T47D (cell line): Measurements from ENCODE around the gene GOLIM4.
A peak's percentile ranks its signal among the peaks of the same experiment; 100 is the strongest.
"Not testable (repeated sequence)": the region's sequence is repeated elsewhere in the genome, so short reads cannot be mapped to it uniquely, and the experiment has no call there.

Experiments
- DNase-seq, 2 experiments: peaks; one replicate each; pipeline versions ENCODE4 v3.0.0 to v3.0.0-alpha.2; 2011 to 2012; ENCODE audit warnings: low read depth in 1 of 2, low spot score in 1 of 2
- JUND ChIP-seq: IDR thresholded peaks from 2 replicates; pipeline ENCODE4 v1.6.1; 2012; ENCODE audit warnings: low read depth
- in situ Hi-C: cut with HindIII; loops from 2 replicates; pipeline ENCODE4 v1.10.0; 2016; ENCODE audit warnings: low sequenced_read_pairs, low pct_unique_long_range_greater_than_20kb

GOLIM4 gene

DNA sequence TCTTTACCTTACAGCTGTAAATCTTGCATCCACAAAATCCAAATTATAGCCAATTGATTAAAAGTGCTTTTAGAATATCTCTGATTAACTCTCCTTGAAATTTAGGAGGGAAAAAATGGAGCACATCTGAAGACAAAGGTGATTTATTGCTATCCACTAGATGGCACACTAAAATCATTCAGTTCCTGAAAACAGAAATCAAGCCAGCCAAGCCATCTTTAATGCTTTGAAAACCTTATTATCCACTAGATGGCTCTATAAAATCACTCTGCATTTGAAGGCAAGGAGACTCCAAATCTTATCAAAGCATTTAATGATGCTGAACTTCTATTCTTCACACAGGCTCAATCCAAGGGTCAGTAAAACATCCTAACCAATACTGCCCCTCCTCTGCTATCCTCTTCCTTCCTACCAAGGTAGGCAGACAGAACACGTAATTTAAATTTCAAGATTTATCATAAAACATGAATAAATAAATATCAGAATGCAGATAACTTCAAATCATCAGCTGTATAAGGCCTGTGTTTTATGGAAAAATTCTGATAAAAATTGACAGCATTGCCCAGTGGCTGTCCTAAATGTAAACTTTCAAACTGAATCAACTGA lies 48.4 kb downstream of the GOLIM4 start:
- in situ Hi-C loops: no loop called here
- peak; percentile 18 to 89 for DNase-seq
- TF ChIP-seq JUND: no peak

DNA sequence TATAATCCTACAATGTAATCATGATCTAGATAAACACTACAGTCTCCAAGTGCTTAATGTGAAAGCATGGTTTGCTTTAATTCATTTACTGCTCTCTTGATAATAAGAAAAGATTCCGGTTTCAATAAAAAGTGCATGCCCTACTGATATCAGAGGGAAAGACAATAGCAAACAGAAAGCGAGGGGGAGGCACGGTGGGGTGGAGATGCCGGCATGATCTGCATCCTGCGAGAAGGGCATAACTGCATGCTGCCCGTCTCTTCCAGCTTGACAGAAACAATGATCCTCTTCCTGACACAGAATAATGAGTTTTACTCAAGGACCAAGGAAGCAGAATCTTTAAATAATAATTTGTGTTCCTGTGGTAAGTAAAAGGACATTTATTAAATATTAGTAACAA lies 51.7 kb downstream of the GOLIM4 start:
- no peak for TF ChIP-seq JUND
- in situ Hi-C loops: no loop called here
- no peak for DNase-seq

DNA sequence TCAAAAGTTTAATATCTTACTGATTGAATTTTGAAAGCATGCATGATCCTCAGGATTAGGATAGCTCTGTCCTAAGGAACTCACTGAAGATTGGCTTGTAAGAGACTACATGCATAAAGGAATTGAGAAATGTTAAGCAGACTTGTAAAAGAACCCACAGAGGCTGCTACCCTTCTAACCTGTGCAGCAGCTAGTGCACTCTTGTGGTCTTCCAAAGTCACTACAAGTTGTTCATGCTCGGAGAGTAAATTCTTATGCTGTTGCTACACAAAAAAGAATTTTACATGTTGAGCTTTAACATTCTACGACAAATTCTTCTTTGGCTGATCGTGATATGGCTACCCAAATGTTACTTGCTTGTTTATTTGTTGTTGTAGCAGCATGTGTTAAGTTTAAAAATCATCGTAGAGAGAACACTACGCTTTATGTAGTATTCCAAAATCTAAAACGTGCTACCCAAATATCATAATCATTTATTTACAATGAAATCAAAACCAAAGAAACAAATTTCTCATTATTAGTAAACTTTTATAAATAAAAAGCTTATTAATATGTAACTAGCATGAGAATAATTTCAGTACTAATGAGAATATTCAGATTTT lies 55.0 kb downstream of the GOLIM4 start:
- DNase-seq: peak; percentile 48 to 83
- TF ChIP-seq JUND: no peak
- in situ Hi-C loops: no loop called here

DNA sequence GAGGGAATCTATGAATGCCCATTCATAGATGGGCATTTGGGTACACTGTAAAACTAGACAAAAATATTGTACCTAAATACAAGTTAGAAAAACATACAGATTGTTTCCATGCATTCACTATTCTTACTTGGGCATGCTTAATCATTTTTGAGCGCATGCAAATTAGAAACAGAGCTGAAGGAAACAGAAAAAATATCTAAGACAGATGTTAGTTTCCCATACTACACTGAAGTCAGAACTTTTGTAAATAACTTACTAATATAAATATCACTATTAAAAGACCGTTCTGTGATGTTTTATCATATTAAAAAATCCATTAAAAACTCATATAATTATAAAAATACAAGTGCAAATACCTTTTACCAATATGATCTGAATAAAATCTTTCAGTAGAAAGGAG lies 58.7 kb downstream of the GOLIM4 start:
- TF ChIP-seq JUND: no peak
- in situ Hi-C loops: no loop called here
- DNase-seq: no peak

DNA sequence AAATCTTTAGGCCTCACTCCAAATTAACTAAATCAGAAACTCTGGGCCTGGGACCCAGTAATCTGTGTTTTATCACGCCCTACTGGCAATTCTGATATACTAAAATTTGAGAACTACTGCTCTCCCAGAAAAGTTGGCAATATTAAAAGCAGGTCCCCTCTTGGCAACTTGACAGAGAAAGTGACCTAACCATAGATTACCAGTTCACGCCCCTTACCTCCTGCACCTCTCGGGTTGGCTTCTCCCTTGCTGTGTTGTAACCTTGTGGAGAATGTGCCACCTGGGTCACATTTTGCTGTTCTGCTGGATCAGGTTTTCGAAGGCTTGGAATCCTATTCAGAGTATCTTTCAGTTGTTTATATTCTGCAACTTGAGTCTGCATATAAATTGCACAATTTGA lies 59.1 kb downstream of the GOLIM4 start:
- DNase-seq: no peak
- TF ChIP-seq JUND: no peak
- in situ Hi-C loops: no loop called here

DNA sequence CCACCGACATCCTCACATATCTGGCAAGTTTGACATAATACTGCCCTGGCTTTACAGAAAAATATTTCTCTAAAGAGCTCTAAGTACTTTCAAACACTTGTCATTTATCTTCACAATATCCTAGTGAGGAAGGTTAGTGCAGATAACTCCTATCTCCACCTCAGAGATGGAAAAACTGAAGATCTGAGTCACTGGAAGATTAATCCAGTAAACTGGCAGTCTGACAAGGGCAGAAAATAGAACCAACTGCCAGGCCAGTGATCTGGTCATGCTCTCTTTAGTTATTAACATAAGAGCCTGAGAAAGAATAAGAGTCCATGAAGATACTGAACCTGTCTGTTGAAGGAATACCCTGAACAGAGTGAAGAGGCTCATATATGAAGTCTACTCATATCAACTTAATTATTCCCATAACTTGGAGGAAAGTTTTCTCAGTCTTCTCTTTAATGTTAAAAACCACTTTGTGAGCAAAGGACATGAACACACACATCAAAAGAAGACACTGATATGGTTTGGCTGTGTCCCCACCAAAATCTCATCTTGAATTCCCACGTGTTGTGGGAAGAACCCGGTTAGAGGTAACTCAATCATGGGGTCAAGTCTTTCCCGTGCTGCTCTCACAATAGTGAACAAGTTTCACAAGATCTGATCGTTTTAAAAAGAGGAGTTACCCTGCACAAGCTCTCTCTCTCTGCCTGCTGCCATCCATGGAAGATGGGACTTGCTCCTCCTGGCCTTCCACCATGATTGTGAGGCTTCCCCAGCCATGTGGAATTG lies 61.4 kb downstream of the GOLIM4 start:
- no peak for TF ChIP-seq JUND
- in situ Hi-C loops: no loop called here
- no peak for DNase-seq

DNA sequence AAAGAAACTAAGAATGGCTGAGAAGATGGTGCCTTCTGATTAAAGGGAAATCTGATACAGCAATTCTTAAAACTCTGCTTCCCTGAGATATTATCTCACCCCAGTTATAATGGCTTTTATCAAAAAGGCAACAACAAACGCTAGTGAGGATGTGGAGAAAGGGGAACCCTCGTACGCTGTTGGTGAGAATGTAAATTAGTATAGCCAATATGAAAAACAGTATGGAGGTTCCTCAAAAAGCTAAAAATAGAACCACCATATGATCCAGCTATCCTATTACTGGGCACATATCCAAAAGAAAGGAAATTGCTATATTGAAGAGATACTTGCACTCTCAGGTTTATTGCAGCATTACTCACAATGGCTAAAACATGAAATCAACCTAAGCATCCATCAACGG lies 65.1 kb downstream of the GOLIM4 start:
- in situ Hi-C loops: no loop called here
- TF ChIP-seq JUND: no peak
- DNase-seq: no peak

DNA sequence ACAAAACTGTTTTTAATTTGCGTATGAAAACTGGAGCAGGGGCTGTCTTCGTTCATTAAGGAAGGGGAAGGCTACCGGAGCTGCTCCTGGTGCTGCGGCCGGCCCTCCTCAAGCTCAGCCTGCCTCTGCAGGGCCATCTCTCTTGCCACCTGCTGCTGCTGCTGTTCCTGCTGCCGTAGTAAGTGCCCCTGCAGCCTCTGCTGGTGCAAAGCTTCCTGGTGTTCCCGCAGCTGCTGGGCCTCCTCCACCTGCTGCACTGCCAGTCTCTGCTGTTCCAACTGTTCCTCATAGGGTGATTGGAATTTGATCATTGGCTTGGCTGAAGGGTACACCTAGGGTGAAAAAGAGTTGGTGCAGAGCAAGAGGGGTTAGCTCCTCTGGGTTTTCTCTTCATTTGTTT lies 66.0 kb downstream of the GOLIM4 start:
- DNase-seq: no peak
- in situ Hi-C loops: no loop called here
- TF ChIP-seq JUND: no peak

DNA sequence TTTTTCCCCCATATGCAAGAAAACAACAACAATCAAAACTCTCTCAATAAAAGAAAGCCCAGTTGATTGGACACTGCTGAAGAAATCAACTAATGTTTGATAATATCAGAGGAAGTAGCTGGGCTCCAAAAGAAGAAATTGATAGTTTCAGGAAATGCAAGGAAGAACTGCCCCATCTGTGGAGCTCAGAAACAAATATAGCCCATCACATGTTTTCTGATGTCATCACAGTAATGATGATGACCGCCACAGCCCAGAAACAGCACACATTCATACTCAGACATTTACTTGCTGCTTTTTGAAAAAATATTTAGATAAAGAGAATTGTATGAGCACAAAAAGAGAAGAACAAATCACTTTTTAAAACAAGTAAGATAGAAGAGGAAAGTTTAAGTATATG lies 67.6 kb downstream of the GOLIM4 start:
- no peak for DNase-seq
- in situ Hi-C loops: no loop called here
- TF ChIP-seq JUND: no peak

DNA sequence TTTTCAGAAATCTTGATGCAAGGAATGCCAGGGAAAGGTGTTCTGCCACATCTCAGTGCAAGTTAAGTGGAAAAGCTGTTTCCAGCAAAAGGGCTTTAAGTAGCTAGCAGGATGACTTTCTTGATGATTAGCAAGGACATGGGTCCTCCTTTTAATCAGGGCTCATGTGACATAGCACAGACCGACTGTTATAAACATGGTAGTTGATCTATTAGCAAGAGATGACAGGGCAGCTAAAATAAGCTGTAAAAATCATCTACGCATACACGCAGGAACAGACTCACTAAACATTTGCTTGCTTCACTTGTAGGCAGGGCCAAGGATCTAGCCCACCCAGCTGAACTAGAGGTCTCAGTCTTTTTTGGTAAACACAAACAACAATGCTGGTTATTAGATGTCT lies 69.0 kb downstream of the GOLIM4 start:
- in situ Hi-C loops: no loop called here
- DNase-seq: no peak
- no peak for TF ChIP-seq JUND

DNA sequence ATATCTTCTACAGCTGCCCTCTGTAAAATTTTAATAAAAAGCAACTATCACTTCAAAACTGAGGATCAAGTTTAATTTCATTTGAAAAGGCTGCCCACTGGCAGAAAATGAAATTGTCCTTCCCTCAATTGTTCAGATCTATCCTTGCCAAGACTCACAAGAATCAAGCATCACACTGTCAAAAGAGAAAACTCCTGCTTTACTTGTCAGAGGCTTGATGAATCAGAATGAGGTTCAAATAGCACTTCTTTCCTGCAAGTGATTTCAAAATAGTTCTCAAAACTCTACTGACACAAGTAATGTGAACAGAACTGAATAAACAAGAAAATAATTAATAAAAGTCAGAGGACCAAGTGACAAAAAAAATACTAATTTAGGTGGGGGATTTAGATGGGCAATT lies 70.6 kb downstream of the GOLIM4 start:
- no peak for DNase-seq
- in situ Hi-C loops: no loop called here
- no peak for TF ChIP-seq JUND

DNA sequence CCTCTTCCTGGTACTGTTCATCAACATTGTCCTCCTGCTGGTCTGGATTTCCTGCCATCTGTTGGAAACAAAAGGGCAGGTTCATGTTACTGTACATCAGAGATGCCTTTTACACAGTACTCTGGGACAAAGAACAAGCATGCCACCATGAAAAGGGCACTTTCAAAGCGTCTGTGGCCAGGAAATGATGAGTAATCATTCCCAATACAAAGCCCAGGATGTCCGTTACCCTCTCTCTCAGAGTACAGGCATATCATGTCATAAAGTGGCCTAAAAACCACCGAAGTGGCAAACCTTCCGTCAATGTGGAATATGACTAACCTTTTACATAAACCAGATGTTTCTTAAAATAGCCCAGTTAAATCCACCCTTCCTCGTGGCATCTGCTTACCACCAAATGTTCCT lies 71.2 kb downstream of the GOLIM4 start:
- in situ Hi-C loops: no loop called here
- no peak for DNase-seq
- TF ChIP-seq JUND: no peak

DNA sequence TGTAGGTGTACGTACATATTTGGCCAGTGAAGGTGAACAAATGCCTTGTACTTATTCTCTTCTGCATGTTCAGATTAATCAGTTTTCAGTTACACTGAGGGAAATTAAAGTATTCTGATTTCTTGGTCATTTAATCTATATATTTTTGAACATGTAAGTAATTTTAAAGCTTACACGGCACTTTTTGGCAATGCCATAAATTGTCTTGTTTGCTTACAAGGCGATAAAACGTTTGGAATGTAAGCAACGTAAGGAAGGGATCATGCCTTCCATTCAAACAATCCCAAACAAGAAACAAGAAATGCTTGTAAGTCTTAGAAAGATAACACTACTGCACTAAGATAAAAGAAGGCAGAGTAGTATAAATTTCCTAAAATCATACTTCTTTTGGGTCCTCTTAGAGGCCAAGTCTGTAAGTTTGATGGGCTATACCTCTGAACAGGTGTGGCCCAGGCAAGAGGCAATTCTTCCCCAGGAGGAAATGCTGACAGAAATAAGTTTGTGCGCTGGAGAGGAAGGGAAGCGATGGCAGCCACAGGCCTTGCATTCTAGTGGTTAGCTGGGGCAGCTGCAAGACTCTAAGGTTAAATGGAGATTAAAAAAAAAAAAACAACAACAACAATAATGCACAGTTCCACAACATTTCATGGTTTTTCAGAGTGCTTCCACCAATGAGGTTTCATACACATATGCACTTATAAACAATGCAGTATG lies 73.8 kb downstream of the GOLIM4 start:
- in situ Hi-C loops: no loop called here
- no peak for TF ChIP-seq JUND
- DNase-seq: peak in 1 of 2 experiments; percentile 23

DNA sequence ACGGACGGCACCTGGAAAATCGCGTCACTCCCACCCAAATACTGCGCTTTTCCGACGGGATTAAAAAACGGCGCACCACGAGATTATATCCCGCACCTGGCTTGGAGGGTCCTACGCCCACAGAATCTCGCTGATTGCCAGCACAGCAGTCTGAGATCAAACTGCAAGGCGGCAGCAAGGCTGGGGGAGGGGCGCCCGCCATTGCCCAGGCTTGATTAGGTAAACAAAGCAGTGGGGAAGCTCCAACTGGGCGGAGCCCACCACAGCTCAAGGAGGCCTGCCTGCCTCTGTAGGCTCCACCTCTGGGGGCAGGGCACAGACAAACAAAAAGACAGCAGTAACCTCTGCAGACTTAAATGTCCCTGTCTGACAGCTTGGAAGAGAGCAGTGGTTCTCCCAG lies 84.4 kb downstream of the GOLIM4 start:
- DNase-seq, in situ Hi-C loops: not testable (repeated sequence)
